ENCODE data around the gene TENT4B.

GRCh38 chr16:50276326-50276640 is 123.2 kb downstream of the TENT4B start:
- no peak for TF ChIP-seq EP300 (IDR thresholded peaks at IDR 0.05; ENCODE audit: borderline replicate concordance in 1 of 2, low read depth in 1 of 2, low read length in 1 of 2)
- no peak for TF ChIP-seq TAF1 (IDR thresholded peaks at IDR 0.05; ENCODE audit: borderline replicate concordance, low read depth, low read length)
- TF ChIP-seq CTCF (IDR thresholded peaks at IDR 0.05): no peak
- TF ChIP-seq YY1 (IDR thresholded peaks at IDR 0.05; ENCODE audit: low read depth): no peak
- TF ChIP-seq TEAD4 (IDR thresholded peaks at IDR 0.05; ENCODE audit: borderline replicate concordance, insufficient read depth): no peak
- TF ChIP-seq, protein P1, sequence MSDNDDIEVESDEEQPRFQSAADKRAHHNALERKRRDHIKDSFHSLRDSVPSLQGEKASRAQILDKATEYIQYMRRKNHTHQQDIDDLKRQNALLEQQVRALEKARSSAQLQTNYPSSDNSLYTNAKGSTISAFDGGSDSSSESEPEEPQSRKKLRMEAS (IDR thresholded peaks at IDR 0.05; ENCODE audit: low read depth): no peak
- TF ChIP-seq REST (IDR thresholded peaks at IDR 0.05; ENCODE audit: low read depth, low read length): no peak
- TF ChIP-seq POLR2AphosphoS5 (IDR thresholded peaks at IDR 0.05; ENCODE audit: low read depth, low read length): no peak

Measured in SK-N-SH (cell line).